Osteoblast (primary cell): ENCODE data around the gene OTUD1. TPM values are rescaled to one million over a fixed set of nuclear protein-coding genes. Genes with fewer than 3 reads are reported as not detected.

Experiments used
- DNase-seq: peaks from one replicate; pipeline ENCODE4 v3.0.0; 2011; ENCODE audit warnings: low spot score, mixed read lengths; ENCODE audit not compliant: insufficient read length; ENCODE audit errors: missing footprints
- H2AFZ ChIP-seq: 2 replicates; pipeline ENCODE4 v1.6.0; 2011; ENCODE audit warnings: mild to moderate bottlenecking, low read length
- H3K27ac ChIP-seq: 2 replicates; pipeline ENCODE4 v1.5.1; 2011; ENCODE audit warnings: mild to moderate bottlenecking, low read depth, low read length, moderate library complexity
- H3K27me3 ChIP-seq: 2 replicates; pipeline ENCODE4 v1.6.0; 2012; ENCODE audit warnings: mild to moderate bottlenecking, control low read depth, inconsistent platforms, low read length, moderate library complexity; ENCODE audit not compliant: insufficient read depth
- H3K36me3 ChIP-seq: 2 replicates; pipeline ENCODE4 v1.5.1; 2011; ENCODE audit warnings: mild to moderate bottlenecking, low read length, control low read depth, moderate library complexity; ENCODE audit not compliant: insufficient read depth
- H3K4me1 ChIP-seq: 2 replicates; pipeline ENCODE4 v1.5.1; 2011; ENCODE audit warnings: mild to moderate bottlenecking, low read length, control low read depth, moderate library complexity; ENCODE audit not compliant: insufficient read depth
- H3K4me2 ChIP-seq: 2 replicates; pipeline ENCODE4 v1.6.0; 2011; ENCODE audit warnings: mild to moderate bottlenecking, low read length; ENCODE audit not compliant: insufficient read depth
- H3K4me3 ChIP-seq: fragments of 200-600 bp; sonication (generic); 3 replicates; pipeline ENCODE4 v1.5.1; 2012; ENCODE audit warnings: mild to moderate bottlenecking, low read length, inconsistent platforms; ENCODE audit not compliant: insufficient read depth
- H3K79me2 ChIP-seq: 2 replicates; pipeline ENCODE4 v1.6.0; 2012; ENCODE audit warnings: mild to moderate bottlenecking, low read length, control low read depth, inconsistent platforms; ENCODE audit not compliant: insufficient read depth
- H3K9me3 ChIP-seq: 2 replicates; pipeline ENCODE4 v1.5.1; 2011; ENCODE audit warnings: low read depth, low read length, control low read depth
- H4K20me1 ChIP-seq: 2 replicates; pipeline ENCODE4 v1.6.0; 2012; ENCODE audit warnings: mild to moderate bottlenecking, low read length, control low read depth; ENCODE audit not compliant: insufficient read depth
- total RNA-seq: library from RNA; depleted of rRNA; stranded (reverse); fragments of >200 nt; gene quantifications from 2 replicates; pipeline ENCODE4 v1.2.3, GENCODE V29; 2012
- TF ChIP-seq, protein P1 (sequence below): IDR thresholded peaks from 2 replicates; pipeline ENCODE4 v1.5.1; 2011; ENCODE audit warnings: mild to moderate bottlenecking, low read depth, low read length, moderate library complexity; ENCODE audit errors: extremely low read depth

The OTUD1 gene
- total RNA-seq, 1 donor = 9.8 TPM

DNA sequence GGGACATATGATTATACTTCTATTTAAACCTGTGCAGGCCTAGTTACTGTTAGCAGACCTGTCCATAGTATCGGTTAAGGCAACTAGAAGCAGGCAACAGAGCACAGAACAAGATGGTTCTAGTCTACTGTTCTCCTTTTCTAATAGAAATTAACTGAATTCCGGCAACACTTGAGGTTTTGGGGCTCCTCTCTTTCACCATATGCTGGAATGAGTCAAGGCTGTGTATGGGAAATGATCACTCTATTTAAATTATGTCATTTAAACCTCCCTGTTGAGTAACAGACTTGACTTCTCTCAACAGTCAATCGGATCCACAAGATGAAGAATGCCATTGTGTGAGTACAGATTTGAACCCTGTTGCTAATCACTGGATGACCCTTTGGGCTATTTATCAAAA lies 6.2 kb upstream of the OTUD1 start:
- Histone ChIP-seq H3K4me3 (no peak overlapping the region), H2AFZ (no peak overlapping the region), H3K9me3 (no peaks in the 10 kb centered on the region), H3K4me2 (no peak overlapping the region), H3K4me1 (no peaks in the 10 kb centered on the region), H3K36me3 (no peaks in the 10 kb centered on the region), H3K27me3 (no peaks in the 10 kb centered on the region), H3K79me2 (no peaks in the 10 kb centered on the region), H4K20me1 (no peaks in the 10 kb centered on the region), H3K27ac (no peak overlapping the region)
- no peak for DNase-seq
- TF ChIP-seq, protein P1, sequence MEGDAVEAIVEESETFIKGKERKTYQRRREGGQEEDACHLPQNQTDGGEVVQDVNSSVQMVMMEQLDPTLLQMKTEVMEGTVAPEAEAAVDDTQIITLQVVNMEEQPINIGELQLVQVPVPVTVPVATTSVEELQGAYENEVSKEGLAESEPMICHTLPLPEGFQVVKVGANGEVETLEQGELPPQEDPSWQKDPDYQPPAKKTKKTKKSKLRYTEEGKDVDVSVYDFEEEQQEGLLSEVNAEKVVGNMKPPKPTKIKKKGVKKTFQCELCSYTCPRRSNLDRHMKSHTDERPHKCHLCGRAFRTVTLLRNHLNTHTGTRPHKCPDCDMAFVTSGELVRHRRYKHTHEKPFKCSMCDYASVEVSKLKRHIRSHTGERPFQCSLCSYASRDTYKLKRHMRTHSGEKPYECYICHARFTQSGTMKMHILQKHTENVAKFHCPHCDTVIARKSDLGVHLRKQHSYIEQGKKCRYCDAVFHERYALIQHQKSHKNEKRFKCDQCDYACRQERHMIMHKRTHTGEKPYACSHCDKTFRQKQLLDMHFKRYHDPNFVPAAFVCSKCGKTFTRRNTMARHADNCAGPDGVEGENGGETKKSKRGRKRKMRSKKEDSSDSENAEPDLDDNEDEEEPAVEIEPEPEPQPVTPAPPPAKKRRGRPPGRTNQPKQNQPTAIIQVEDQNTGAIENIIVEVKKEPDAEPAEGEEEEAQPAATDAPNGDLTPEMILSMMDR = no peak

DNA sequence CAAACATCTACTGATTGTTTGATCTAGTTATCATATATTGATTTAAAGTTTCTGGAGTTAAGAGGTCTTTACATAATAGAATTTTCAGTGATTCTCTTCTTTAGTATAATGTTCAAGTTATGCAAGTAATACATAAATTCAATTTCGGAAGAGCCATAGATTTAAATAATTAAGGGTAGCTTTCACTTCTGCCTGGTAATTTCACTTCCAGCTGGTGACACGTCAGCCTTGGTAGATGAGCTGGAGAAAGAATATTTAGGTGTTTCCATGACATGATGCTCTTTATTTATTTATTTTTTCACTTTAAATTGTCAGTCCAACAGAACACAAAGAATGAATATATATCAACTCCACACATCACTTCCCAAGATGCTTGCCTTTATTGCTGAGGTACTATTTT lies 5.2 kb upstream of the OTUD1 start:
- no peak overlapping the region for H2AFZ ChIP-seq
- no peaks in the 10 kb centered on the region for H3K9me3 ChIP-seq
- no peaks in the 10 kb centered on the region for H3K4me1 ChIP-seq
- DNase-seq = no peak
- H3K27ac ChIP-seq = no peak overlapping the region
- H3K4me2 ChIP-seq = no peak overlapping the region
- H3K4me3 ChIP-seq = no peak overlapping the region
- no peaks in the 10 kb centered on the region for H4K20me1 ChIP-seq
- TF ChIP-seq, protein P1 = no peak
- H3K27me3 ChIP-seq = no peaks in the 10 kb centered on the region
- no peaks in the 10 kb centered on the region for H3K36me3 ChIP-seq
- H3K79me2 ChIP-seq = no peaks in the 10 kb centered on the region

DNA sequence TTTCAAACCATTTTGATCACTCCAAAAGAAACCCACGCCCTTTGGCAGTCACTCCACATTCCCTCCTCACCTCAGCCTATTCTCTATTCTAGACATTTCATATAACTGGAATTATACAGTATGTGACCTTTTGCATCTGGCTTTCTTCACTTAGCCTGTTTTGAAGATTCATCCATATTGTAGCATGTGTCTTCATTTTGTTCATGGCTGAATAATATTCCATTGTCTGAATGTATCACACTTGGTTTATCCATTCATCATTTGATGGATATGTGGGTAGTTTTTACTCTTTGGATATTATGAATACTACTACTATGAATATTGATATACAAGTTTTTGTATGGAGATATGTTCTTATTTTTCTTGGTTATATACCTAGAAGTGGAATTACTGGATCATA lies 3.5 kb upstream of the OTUD1 start:
- Histone ChIP-seq H3K4me3 (no peak overlapping the region), H4K20me1 (no peaks in the 10 kb centered on the region), H3K27ac (no peak overlapping the region), H3K9me3 (no peaks in the 10 kb centered on the region), H2AFZ (no peak overlapping the region), H3K4me2 (no peak overlapping the region), H3K27me3 (no peaks in the 10 kb centered on the region), H3K79me2 (peaks cover 2% of the 10 kb centered on the region), H3K4me1 (peaks cover under 1% of the 10 kb centered on the region), H3K36me3 (no peaks in the 10 kb centered on the region)
- no peak for DNase-seq
- TF ChIP-seq, protein P1 = no peak

DNA sequence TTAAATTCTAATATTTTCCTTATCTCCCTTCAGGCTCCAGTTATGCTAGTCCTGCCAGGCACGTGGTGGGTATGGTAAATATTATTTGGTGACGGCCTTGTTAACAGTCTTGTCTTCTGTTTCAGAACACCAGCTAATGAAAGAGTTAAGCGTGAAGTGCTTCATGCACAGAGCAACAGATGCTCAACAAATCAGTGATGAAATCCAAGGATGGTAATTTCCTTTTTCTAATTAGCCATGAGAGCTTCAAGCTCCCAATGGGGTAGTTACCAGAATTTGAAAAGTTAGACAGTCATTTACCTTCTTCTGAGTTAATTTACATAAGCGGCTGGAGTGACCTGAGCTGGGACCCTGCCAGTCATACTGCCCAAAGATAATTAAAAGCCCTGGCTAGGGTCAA lies 1.9 kb upstream of the OTUD1 start:
- Histone ChIP-seq H3K36me3 (no peaks in the 10 kb centered on the region), H3K27me3 (no peaks in the 10 kb centered on the region), H2AFZ (no peak overlapping the region), H3K79me2 (peaks cover 16% of the 10 kb centered on the region), H3K4me1 (peaks cover 13% of the 10 kb centered on the region), H3K4me3 (no peak overlapping the region), H3K4me2 (no peak overlapping the region), H4K20me1 (peaks cover 5% of the 10 kb centered on the region), H3K9me3 (no peaks in the 10 kb centered on the region), H3K27ac (no peak overlapping the region)
- no peak for DNase-seq
- TF ChIP-seq, protein P1 = no peak
